KOPT-K1 (cell line): ENCODE results near the gene DFFB.

Source experiments
- H3K27ac ChIP-seq: fragments of 200-600 bp; sonication (generic); 2 replicates; pipeline ENCODE4 v1.5.1; 2016; ENCODE audit warnings: antibody characterized with exemption, mild to moderate bottlenecking, low read depth, low read length; ENCODE audit not compliant: poor library complexity, severe bottlenecking
- H3K36me3 ChIP-seq: fragments of 200-600 bp; sonication (generic); 2 replicates; pipeline ENCODE4 v1.5.1; 2017; ENCODE audit warnings: antibody characterized with exemption, mild to moderate bottlenecking, low read length, moderate library complexity; ENCODE audit not compliant: insufficient read depth
- H3K9me3 ChIP-seq: fragments of 200-600 bp; sonication (generic); 2 replicates; pipeline ENCODE4 v1.5.1; 2017; ENCODE audit warnings: antibody characterized with exemption, low read length, mild to moderate bottlenecking; ENCODE audit not compliant: insufficient read depth, poor library complexity, severe bottlenecking

Gene DFFB

GRCh38 chr1:3924186-3924824, 67.0 kb downstream of the DFFB start:
- Histone ChIP-seq H3K36me3 (no peaks in the 10 kb centered on the region), H3K27ac (no peak overlapping the region), H3K9me3 (no peaks in the 10 kb centered on the region)

- no peak overlapping the region for H3K27ac ChIP-seq
- no peaks in the 10 kb centered on the region for H3K36me3 ChIP-seq
- H3K9me3 ChIP-seq = no peaks in the 10 kb centered on the region
Measured at GRCh38 chr1:3924825-3925220, 67.5 kb downstream of the DFFB start.

- H3K27ac ChIP-seq = no peak overlapping the region
- peaks cover 3% of the 10 kb centered on the region for H3K9me3 ChIP-seq
- no peaks in the 10 kb centered on the region for H3K36me3 ChIP-seq
Measured at GRCh38 chr1:3925256-3925655, 68.0 kb downstream of the DFFB start.

- Histone ChIP-seq H3K36me3 (no peaks in the 10 kb centered on the region), H3K9me3 (peaks cover 4% of the 10 kb centered on the region), H3K27ac (no peak overlapping the region)
Measured at GRCh38 chr1:3925762-3926161, 68.5 kb downstream of the DFFB start.

GRCh38 chr1:3926956-3927355, 69.7 kb downstream of the DFFB start:
- Histone ChIP-seq H3K27ac (no peak overlapping the region), H3K9me3 (peaks cover 4% of the 10 kb centered on the region), H3K36me3 (no peaks in the 10 kb centered on the region)

- Histone ChIP-seq H3K9me3 (peaks cover 4% of the 10 kb centered on the region), H3K36me3 (no peaks in the 10 kb centered on the region), H3K27ac (no peak overlapping the region)
Measured at GRCh38 chr1:3928586-3928985, 71.3 kb downstream of the DFFB start.

- peaks cover 4% of the 10 kb centered on the region for H3K9me3 ChIP-seq
- no peaks in the 10 kb centered on the region for H3K36me3 ChIP-seq
- no peak overlapping the region for H3K27ac ChIP-seq
Measured at GRCh38 chr1:3929126-3929525, 71.8 kb downstream of the DFFB start.

- peaks cover 4% of the 10 kb centered on the region for H3K9me3 ChIP-seq
- no peak overlapping the region for H3K27ac ChIP-seq
- H3K36me3 ChIP-seq = no peaks in the 10 kb centered on the region
Measured at GRCh38 chr1:3930301-3931006, 73.2 kb downstream of the DFFB start.

- no peak overlapping the region for H3K27ac ChIP-seq
- no peaks in the 10 kb centered on the region for H3K36me3 ChIP-seq
- peaks cover 4% of the 10 kb centered on the region for H3K9me3 ChIP-seq
Measured at GRCh38 chr1:3931007-3931912, 74.0 kb downstream of the DFFB start.

GRCh38 chr1:3932156-3932919, 75.1 kb downstream of the DFFB start:
- no peaks in the 10 kb centered on the region for H3K36me3 ChIP-seq
- no peak overlapping the region for H3K27ac ChIP-seq
- H3K9me3 ChIP-seq = peaks cover 8% of the 10 kb centered on the region
